ENCODE data around the gene EYA2.

DNA sequence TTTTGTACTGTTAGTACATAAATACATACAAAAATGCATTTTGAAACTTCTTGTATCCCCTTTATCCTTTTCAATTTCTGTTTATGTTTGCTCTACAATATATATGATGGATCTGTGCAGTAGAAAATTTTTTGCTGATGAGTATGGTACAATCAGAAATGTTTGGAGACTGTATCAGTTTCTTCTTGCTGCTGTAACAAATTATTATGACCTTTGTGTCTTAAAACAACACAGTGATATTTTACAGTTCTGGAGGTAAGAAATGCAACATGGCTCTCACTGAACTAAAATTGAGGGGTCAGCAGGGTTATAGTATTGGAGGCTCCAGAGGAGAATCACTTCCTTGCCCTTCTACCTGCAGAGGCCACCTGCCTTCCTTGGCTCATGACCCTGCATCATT is 184.4 kb downstream of the EYA2 start:
- TF ChIP-seq, protein P1, sequence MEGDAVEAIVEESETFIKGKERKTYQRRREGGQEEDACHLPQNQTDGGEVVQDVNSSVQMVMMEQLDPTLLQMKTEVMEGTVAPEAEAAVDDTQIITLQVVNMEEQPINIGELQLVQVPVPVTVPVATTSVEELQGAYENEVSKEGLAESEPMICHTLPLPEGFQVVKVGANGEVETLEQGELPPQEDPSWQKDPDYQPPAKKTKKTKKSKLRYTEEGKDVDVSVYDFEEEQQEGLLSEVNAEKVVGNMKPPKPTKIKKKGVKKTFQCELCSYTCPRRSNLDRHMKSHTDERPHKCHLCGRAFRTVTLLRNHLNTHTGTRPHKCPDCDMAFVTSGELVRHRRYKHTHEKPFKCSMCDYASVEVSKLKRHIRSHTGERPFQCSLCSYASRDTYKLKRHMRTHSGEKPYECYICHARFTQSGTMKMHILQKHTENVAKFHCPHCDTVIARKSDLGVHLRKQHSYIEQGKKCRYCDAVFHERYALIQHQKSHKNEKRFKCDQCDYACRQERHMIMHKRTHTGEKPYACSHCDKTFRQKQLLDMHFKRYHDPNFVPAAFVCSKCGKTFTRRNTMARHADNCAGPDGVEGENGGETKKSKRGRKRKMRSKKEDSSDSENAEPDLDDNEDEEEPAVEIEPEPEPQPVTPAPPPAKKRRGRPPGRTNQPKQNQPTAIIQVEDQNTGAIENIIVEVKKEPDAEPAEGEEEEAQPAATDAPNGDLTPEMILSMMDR (conservative IDR thresholded peaks at IDR 0.05; ENCODE audit: low read length), result no peak
- TF ChIP-seq EZH2phosphoT487 (IDR thresholded peaks at IDR 0.05; ENCODE audit: borderline replicate concordance), result no peak

All from Loucy (cell line).